Bronchial epithelial cell (primary cell): ENCODE measurements around the gene DSC2. TPM values are rescaled to one million over a fixed set of nuclear protein-coding genes. Genes with fewer than 3 reads are reported as not detected.
A peak's percentile ranks its signal among the peaks of the same experiment; 100 is the strongest.

Experiments used
- DNase-seq: peaks from one replicate; pipeline ENCODE4 v3.0.0-alpha.2; 2010; ENCODE audit warnings: low read depth
- FAIRE-seq: peaks from 2 replicates; lab custom pipeline; 2011; peaks lifted over from hg19 to GRCh38; lab: Jason Lieb, UNC
- H3K27me3 ChIP-seq: 2 replicates; pipeline ENCODE4 v1.5.1; 2011; ENCODE audit warnings: low read length; ENCODE audit not compliant: control insufficient read depth, insufficient read depth
- H3K36me3 ChIP-seq: 2 replicates; pipeline ENCODE4 v1.5.1; 2011; ENCODE audit warnings: low read length; ENCODE audit not compliant: control insufficient read depth, insufficient read depth
- H3K4me3 ChIP-seq: 2 replicates; pipeline ENCODE4 v1.5.1; 2011; ENCODE audit warnings: mild to moderate bottlenecking, low read depth, low read length, control low read depth
- CTCF ChIP-seq: IDR thresholded peaks from 2 replicates; pipeline ENCODE4 v1.5.1; 2011; ENCODE audit warnings: mild to moderate bottlenecking, moderate library complexity, low read length, control low read depth, inconsistent platforms; ENCODE audit not compliant: insufficient read depth, severe bottlenecking
- total RNA-seq: library from RNA; depleted of rRNA; stranded (reverse); fragments of >200 nt; gene quantifications from 2 replicates; pipeline ENCODE4 v1.2.1, GENCODE V29; 2014

Gene DSC2
- total RNA-seq, 1 donor from 2014 or later: 49.0 TPM

GRCh38 chr18:31046916-31047315 is 55.3 kb downstream of the DSC2 start:
- DNase-seq: peak; percentile 97
- Histone ChIP-seq H3K36me3 (no peaks in the 10 kb centered on the region), H3K4me3 (no peak overlapping the region), H3K27me3 (no peaks in the 10 kb centered on the region)
- TF ChIP-seq CTCF: no peak
- no peak for FAIRE-seq

- no peak for TF ChIP-seq CTCF
- Histone ChIP-seq H3K27me3 (no peaks in the 10 kb centered on the region), H3K4me3 (no peak overlapping the region), H3K36me3 (no peaks in the 10 kb centered on the region)
- FAIRE-seq (no peak), DNase-seq (no peak)
Measured at GRCh38 chr18:31045599-31045998, 56.6 kb downstream of the DSC2 start.

- DNase-seq: peak; percentile 79
- H3K36me3 ChIP-seq: no peaks in the 10 kb centered on the region
- H3K4me3 ChIP-seq: no peak overlapping the region
- no peaks in the 10 kb centered on the region for H3K27me3 ChIP-seq
- FAIRE-seq: no peak
- TF ChIP-seq CTCF: no peak
Measured at GRCh38 chr18:31044926-31045325, 57.3 kb downstream of the DSC2 start.

- H3K4me3 ChIP-seq: no peak overlapping the region
- no peaks in the 10 kb centered on the region for H3K36me3 ChIP-seq
- FAIRE-seq (no peak), DNase-seq (no peak)
- H3K27me3 ChIP-seq: no peaks in the 10 kb centered on the region
- TF ChIP-seq CTCF: no peak
Measured at GRCh38 chr18:31043709-31044108, 58.5 kb downstream of the DSC2 start.

GRCh38 chr18:31042406-31043181 is 59.6 kb downstream of the DSC2 start, which contains the start of gene DSC3:
DSC3 (minus strand) TSS chr18:31042742; CDS start chr18:31042660, 82 bp downstream.
- H3K27me3 ChIP-seq: no peaks in the 10 kb centered on the region
- peak within 1 kb of the TSS; percentile 92 for H3K4me3 ChIP-seq
- peak; percentile 3 for TF ChIP-seq CTCF
- DNase-seq (peak; percentile 92), FAIRE-seq (no peak)
- no peaks in the 10 kb centered on the region for H3K36me3 ChIP-seq

GRCh38 chr18:31042084-31042405 is 60.2 kb downstream of the DSC2 start:
- TF ChIP-seq CTCF: no peak
- FAIRE-seq (no peak), DNase-seq (no peak)
- Histone ChIP-seq H3K4me3 (peak overlapping the region; percentile 92), H3K27me3 (no peaks in the 10 kb centered on the region), H3K36me3 (no peaks in the 10 kb centered on the region)
